T-helper 2 cell treated with Interferon-gamma antibody and Interleukin-4, amounts not matched to agents 5 μg/mL and 100 μg/mL, for 36 hours (primary cell): ENCODE data around the gene GALNT16.

Source experiments
- DNase-seq: peaks from one replicate; pipeline ENCODE4 v3.0.0; 2021; ENCODE audit warnings: low spot score
- H3K27ac Mint-ChIP-seq: one replicate; pipeline ENCODE4 v1.8.0; 2021; ENCODE audit warnings: mild to moderate bottlenecking, mixed read lengths
- H3K27me3 Mint-ChIP-seq: one replicate; pipeline ENCODE4 v1.8.0; 2021; ENCODE audit warnings: low read depth, mixed read lengths
- H3K36me3 Mint-ChIP-seq: one replicate; pipeline ENCODE4 v1.8.0; 2021; ENCODE audit warnings: low read depth, mixed read lengths
- H3K4me1 Mint-ChIP-seq: one replicate; pipeline ENCODE4 v1.8.0; 2021; ENCODE audit warnings: low read depth, mixed read lengths
- H3K4me3 Mint-ChIP-seq: one replicate; pipeline ENCODE4 v1.8.0; 2022; ENCODE audit warnings: mild to moderate bottlenecking, moderate library complexity, mixed read lengths
- H3K9me3 Mint-ChIP-seq: one replicate; pipeline ENCODE4 v1.8.0; 2021; ENCODE audit warnings: mixed read lengths

The GALNT16 gene

DNA sequence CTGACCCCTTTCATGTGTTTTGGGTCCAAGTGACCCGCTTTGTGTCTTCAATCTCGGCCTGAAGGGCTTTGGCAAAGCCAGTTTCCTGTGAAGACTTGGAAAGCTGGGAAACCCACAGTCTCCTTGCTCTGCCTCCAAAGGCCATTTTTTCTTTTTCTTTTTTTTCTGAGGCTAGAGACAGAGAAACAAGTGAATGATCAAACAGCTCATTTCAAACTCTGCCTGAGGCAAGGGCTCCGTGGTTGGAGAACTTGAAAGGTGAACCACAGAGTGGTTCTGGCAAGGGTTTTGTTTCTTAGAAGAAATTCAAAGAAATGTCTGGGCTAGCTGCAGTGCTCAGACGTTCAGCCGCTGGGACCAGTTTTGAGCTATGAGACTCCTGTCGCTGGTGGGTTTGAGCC is 75.4 kb downstream of the GALNT16 start:
- no peak overlapping the region for H3K4me3 Mint-ChIP-seq

DNA sequence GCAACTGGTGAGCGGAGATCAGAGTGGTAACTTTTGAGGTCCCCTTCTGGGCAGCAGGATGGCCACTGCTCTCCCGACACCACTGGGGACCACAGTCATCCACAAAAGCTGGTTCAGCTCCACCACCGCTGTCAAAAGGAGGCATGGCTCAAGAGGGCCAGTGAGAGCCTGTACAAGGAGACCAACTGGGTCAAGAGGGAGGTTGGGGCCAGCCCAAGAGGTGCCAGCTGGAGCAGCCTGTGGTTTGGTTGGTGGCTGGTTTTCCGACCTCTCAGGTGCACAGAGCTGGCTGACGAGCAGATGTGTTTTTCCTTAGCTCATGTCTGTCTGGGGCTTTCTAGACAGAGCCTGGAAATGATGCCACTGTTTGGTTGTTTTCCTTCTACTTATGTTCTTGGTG is 78.0 kb downstream of the GALNT16 start:
- Mint-ChIP-seq H3K4me3 (no peak overlapping the region), H3K9me3 (no peaks in the 10 kb centered on the region), H3K27me3 (peaks cover 3% of the 10 kb centered on the region), H3K4me1 (peaks cover 2% of the 10 kb centered on the region), H3K27ac (no peak overlapping the region), H3K36me3 (no peaks in the 10 kb centered on the region)
- no peak for DNase-seq

More for the DNA sequence above, 75.4 kb downstream of the GALNT16 start:
- no peaks in the 10 kb centered on the region for H3K9me3 Mint-ChIP-seq
- peaks cover 2% of the 10 kb centered on the region for H3K27me3 Mint-ChIP-seq
- DNase-seq: no peak
- H3K4me1 Mint-ChIP-seq: peaks cover 2% of the 10 kb centered on the region
- H3K36me3 Mint-ChIP-seq: no peaks in the 10 kb centered on the region
- no peak overlapping the region for H3K27ac Mint-ChIP-seq

DNA sequence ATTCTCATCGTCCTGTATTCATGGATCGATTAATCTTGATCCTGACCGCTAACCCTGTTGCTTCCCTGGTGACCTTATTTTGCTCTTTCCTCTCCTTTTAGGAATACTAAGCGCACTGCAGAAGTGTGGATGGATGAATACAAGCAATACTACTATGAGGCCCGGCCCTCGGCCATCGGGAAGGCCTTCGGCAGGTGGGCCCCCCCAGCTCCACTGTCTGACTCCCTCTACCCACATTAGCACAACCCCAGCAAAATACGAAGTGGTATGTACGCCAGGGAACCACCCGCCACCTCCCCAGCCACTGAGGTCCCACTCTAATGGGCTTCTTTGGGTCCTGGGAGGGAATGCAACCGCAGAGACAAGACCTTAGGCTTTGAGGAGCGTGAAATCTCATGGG is 79.5 kb downstream of the GALNT16 start:
- Mint-ChIP-seq H3K4me3 (no peak overlapping the region), H3K36me3 (no peaks in the 10 kb centered on the region), H3K27ac (no peak overlapping the region), H3K27me3 (peaks cover 6% of the 10 kb centered on the region), H3K9me3 (no peaks in the 10 kb centered on the region), H3K4me1 (peaks cover 2% of the 10 kb centered on the region)
- DNase-seq: no peak

DNA sequence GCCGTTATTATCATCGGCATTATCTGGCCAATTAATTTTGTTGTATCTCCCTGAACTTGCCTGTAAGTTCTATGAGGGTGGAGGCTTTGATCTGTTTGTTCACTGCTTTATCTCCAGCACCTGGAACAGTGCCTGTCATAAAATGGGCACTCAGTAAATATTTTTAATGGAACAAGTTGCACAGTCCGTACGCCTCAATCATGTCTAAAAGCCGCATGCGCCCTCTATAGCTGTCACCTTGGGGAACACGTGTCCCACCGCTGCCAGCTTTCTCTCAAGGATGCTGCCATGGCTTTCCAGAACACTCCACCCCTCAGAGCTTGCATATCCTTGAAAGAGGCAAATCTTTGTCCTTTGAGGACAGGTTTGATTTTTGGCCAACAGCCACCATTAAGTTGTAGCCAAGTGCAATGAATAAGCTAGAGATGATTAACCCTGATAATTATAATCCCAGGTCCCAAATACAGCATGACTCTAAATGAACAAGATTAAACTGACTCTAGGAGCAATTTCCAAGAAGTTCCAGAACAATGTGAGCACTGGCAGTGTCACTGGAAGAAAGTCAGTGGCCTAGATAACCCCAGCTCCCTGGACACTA is 83.1 kb downstream of the GALNT16 start:
- no peaks in the 10 kb centered on the region for H3K4me1 Mint-ChIP-seq
- no peaks in the 10 kb centered on the region for H3K9me3 Mint-ChIP-seq
- peaks cover 6% of the 10 kb centered on the region for H3K27me3 Mint-ChIP-seq
- no peak overlapping the region for H3K27ac Mint-ChIP-seq
- H3K36me3 Mint-ChIP-seq: no peaks in the 10 kb centered on the region
- H3K4me3 Mint-ChIP-seq: no peak overlapping the region
- no peak for DNase-seq

DNA sequence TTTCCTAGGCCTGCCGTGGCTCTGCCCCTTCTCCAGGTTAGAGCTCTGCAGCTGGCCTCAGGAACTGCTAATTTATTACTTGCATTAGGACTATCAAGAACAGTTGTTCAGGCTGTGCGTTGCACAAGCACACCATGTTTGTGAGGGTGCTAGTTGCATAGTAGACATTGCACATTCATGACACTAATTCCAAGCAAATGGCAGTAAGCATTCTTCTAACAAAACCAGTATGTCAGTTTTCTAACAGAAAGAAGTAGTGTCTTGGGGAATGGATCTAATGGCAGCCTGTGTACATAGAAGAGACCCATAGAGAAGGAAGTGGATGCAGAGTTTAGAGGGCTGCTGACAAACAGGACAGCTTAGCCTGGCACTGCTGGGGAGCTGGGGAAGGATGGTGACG is 84.2 kb downstream of the GALNT16 start:
- Mint-ChIP-seq H3K9me3 (no peaks in the 10 kb centered on the region), H3K36me3 (no peaks in the 10 kb centered on the region), H3K27me3 (peaks cover 6% of the 10 kb centered on the region)

DNA sequence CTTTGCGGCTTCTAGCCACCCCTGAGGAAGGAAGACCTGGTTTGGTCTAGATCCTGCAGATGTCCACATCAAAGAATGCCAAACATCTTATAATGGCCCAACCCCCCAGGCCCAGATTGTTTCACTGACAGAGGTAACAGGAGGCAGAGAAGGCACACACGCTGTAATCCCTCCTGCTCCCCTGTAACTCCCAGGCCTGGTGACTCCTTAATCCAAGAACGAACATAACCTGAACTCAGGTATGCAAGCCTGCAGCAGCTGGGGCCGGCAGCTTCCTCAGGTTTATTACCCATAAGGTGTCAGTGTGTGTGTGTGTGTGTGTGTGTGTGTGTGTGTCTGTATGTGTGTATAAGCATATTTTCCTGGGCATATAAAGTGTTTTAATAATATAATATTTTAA is 85.4 kb downstream of the GALNT16 start:
- Mint-ChIP-seq H3K27ac (no peak overlapping the region), H3K9me3 (no peaks in the 10 kb centered on the region), H3K4me1 (no peaks in the 10 kb centered on the region), H3K36me3 (no peaks in the 10 kb centered on the region), H3K27me3 (peaks cover 6% of the 10 kb centered on the region), H3K4me3 (no peak overlapping the region)
- no peak for DNase-seq

More for the DNA sequence above, 84.2 kb downstream of the GALNT16 start:
- Mint-ChIP-seq H3K4me3 (no peak overlapping the region), H3K4me1 (no peaks in the 10 kb centered on the region), H3K27ac (no peak overlapping the region)
- DNase-seq: no peak

DNA sequence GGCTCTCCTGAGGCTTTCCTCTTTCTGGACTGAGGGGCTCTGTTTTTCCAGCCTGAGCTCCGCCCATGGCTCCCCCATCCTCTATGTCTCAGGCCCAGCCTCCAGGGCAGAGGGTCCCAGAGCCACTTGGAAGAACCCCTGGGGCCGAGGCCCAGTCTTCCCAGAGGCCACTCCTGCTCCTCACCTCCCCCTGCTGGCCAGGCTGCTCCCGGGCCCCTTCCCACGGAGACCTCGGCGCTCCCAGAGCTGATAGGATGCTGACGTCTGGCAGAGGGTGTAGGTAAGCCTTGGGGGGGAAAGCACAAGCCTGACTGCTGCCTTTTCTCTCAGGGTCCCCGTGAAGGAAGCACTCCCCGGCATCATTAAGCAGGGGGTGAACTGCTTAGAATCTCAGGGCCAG is 86.8 kb downstream of the GALNT16 start:
- H3K27me3 Mint-ChIP-seq: peaks cover 6% of the 10 kb centered on the region
- no peaks in the 10 kb centered on the region for H3K4me1 Mint-ChIP-seq
- no peaks in the 10 kb centered on the region for H3K36me3 Mint-ChIP-seq
- no peak overlapping the region for H3K27ac Mint-ChIP-seq
- no peak overlapping the region for H3K4me3 Mint-ChIP-seq
- no peak for DNase-seq
- H3K9me3 Mint-ChIP-seq: no peaks in the 10 kb centered on the region

DNA sequence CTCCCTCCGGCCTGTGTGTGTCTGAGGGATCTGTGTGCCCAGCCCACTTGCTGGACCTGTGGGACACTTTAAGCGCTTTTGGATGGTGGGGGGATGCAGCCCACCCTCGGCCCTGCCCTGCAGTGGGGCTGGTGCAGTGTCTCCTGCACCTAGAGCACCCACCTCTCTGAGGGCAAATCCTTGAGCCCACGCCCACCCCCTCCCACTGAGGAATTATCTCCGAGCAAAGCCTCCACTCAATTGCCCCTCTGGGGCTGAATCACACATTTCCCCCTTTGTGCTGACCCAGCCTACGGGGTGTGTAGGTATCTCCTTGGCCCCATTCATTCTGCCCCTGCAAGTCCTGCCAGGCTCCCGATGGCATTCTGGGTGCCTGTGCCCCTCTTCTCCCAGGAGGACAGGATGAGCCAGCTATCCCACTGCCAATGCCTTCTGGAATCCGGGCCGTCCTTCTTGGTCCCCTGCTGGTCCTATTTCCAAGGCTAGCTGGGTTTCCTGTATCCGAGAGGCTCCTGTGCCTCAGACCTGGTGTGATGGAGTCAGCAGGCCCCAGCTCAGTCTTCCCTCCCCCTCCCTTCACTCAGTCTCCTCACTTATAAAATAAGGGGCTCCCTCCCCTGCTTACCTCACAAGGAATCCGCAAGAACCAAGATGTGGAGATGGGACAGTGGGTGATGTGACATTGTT is 89.3 kb downstream of the GALNT16 start:
- Mint-ChIP-seq H3K4me1 (peaks cover 4% of the 10 kb centered on the region), H3K9me3 (no peaks in the 10 kb centered on the region), H3K36me3 (no peaks in the 10 kb centered on the region), H3K27me3 (no peaks in the 10 kb centered on the region), H3K27ac (no peak overlapping the region), H3K4me3 (no peak overlapping the region)
- DNase-seq: no peak

DNA sequence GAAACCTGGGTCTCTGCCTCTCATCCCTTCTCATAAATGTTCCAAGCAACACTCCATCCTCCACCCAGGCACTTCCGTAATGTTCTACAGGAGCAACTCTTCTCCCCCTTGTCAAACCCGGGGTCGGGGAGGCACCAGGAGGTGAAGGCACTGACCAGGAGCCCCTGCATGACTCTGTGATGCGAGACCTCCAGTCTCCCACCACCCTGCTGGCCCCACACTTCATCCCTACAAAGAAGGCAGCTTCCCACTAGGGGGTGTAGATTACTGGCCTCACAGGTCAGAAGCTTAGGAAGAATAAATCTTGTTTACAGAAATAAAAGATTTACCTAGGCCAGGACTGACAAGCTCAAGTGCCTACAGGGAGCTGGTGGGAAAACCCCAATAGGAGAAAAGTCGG is 90.9 kb downstream of the GALNT16 start:
- DNase-seq: no peak
- H3K27ac Mint-ChIP-seq: no peak overlapping the region
- no peak overlapping the region for H3K4me3 Mint-ChIP-seq
- no peaks in the 10 kb centered on the region for H3K36me3 Mint-ChIP-seq
- H3K9me3 Mint-ChIP-seq: no peaks in the 10 kb centered on the region
- H3K4me1 Mint-ChIP-seq: peaks cover 12% of the 10 kb centered on the region
- H3K27me3 Mint-ChIP-seq: no peaks in the 10 kb centered on the region

DNA sequence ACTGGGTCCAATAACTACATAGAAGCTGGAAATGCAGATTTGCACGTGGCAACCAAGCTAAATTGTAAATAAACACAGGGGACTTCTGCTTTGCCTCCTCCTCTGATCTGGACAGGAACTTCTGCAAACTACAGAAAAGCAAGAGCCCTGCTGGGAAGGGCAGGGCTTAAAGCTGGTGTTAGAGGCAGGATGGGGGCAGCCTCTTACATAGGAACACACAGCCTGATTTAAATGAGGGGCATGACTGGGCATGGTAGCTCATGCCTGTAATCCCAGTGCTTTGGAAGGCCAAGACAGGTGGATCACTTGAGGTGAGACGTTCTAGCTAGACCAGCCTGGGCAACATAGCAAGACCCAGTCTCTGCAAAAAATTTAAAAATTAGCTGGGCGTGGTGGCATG is 91.4 kb downstream of the GALNT16 start:
- Mint-ChIP-seq H3K9me3 (no peaks in the 10 kb centered on the region), H3K27me3 (no peaks in the 10 kb centered on the region), H3K27ac (no peak overlapping the region), H3K4me1 (peaks cover 12% of the 10 kb centered on the region), H3K4me3 (no peak overlapping the region), H3K36me3 (no peaks in the 10 kb centered on the region)
- no peak for DNase-seq

DNA sequence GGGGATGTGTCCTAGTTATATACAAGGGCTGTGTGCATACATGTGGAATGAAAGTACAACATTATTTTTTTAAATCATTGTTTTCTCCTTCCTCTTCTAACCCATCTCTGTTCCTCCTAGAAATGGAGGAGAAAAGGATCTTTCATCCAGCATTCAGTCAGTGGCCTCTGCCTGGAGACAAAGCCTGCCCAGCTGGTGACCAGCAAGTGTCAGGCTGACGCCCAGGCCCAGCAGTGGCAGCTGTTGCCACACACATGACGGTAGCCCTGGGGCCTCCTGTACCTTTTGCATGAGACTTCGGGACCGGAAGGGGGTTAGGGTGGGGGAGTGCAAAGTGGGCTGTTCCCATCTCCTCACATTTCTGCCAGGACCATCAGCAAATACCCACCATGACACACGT is 92.0 kb downstream of the GALNT16 start:
- H3K4me1 Mint-ChIP-seq: peaks cover 12% of the 10 kb centered on the region
- H3K27ac Mint-ChIP-seq: no peak overlapping the region

DNA sequence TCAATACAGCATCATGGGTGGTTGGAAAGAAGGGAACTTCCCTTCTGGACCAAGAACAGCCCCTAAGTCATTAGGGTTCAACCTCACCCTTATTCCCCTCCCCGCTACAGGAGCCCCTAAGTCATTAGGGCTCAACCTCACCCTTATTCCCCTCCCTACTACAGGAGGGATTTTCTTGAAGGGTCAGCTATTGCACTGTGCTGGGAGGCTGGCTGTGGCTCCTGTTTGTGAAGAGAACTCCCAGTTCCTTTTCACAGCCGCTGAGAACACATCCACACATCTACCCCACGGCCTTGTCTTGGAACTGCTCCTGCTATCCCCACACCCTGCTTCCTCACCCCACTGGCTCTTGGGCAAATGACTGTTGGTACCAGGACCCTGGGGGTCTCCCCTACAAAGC is 93.2 kb downstream of the GALNT16 start:
- Mint-ChIP-seq H3K27me3 (no peaks in the 10 kb centered on the region), H3K4me3 (no peak overlapping the region), H3K4me1 (peaks cover 12% of the 10 kb centered on the region), H3K27ac (no peak overlapping the region), H3K36me3 (no peaks in the 10 kb centered on the region), H3K9me3 (no peaks in the 10 kb centered on the region)
- DNase-seq: no peak

More for the DNA sequence above, 92.0 kb downstream of the GALNT16 start:
- H3K9me3 Mint-ChIP-seq: no peaks in the 10 kb centered on the region
- H3K27me3 Mint-ChIP-seq: no peaks in the 10 kb centered on the region
- H3K4me3 Mint-ChIP-seq: no peak overlapping the region
- DNase-seq: no peak
- H3K36me3 Mint-ChIP-seq: no peaks in the 10 kb centered on the region

DNA sequence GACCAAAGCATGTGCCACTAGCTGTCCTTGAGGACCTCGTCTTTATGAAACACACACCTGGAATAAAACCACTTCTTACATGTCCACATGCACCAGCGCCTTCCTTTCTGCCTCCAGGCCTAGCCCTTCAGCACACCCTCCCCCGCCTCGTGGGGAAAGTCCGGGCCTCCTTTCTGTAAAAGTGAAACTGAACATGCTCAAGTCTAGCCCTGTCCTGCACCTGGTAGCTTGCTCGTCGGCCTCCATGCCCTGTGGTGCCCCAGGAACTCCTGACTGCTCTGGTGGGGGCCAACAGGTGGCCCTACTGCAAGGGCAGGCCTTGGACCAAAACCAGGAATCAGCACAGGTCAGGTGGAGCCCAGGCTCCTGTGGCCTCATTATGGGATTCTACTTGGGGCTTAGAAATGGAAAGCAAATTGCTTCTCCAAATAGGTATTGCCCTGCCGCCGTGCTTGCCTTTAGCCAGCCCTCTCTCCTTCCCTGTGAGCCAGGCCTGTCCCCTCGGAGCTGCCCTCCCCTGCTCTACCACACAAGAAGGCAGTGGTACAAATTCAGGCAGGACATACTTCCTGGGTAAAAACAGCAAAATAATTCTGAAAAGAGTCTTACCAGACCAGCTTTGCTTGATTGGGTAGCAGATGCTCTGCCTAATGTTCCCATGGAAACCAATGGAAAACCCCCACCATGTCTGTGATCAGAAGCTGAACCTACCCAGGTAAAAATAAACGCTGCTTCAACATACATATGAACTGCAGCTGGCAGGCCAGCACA is 94.6 kb downstream of the GALNT16 start:
- H3K36me3 Mint-ChIP-seq: no peaks in the 10 kb centered on the region
- DNase-seq: peak; percentile 68
- no peaks in the 10 kb centered on the region for H3K27me3 Mint-ChIP-seq
- peak overlapping the region; percentile 87 for H3K27ac Mint-ChIP-seq
- H3K9me3 Mint-ChIP-seq: no peaks in the 10 kb centered on the region
- peak overlapping the region; percentile 45 for H3K4me3 Mint-ChIP-seq
- H3K4me1 Mint-ChIP-seq: peaks cover 12% of the 10 kb centered on the region

DNA sequence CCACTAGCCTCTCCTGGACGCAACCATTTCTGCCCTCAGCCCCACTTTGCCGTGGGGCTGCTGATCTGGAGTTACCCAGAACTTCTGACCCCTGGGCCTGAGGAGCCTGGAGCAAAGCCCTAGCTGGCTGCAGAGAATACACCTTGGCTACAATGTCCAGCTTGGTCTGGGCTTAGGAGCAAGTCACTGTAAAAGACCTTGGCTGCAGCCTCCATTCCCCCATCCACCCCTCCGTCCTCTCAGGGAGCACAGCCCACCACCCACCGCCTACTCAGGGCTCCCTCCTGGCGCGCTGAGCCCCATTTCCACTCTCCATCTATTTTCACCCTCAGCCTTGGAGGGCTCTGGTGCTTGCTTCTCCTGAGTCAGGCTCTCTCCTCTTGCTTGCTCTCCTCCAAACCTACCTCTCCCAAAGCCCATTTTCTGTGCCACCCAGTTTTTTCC is 95.2 kb downstream of the GALNT16 start:
- peaks cover 12% of the 10 kb centered on the region for H3K4me1 Mint-ChIP-seq
- DNase-seq: no peak
- H3K36me3 Mint-ChIP-seq: no peaks in the 10 kb centered on the region
- H3K27ac Mint-ChIP-seq: peak overlapping the region; percentile 57
- H3K4me3 Mint-ChIP-seq: peak overlapping the region; percentile 18
- no peaks in the 10 kb centered on the region for H3K27me3 Mint-ChIP-seq
- no peaks in the 10 kb centered on the region for H3K9me3 Mint-ChIP-seq
